ENCODE measurements around the gene INPP5K.
"Not testable (repeated sequence)": the region's sequence is repeated elsewhere in the genome, so short reads cannot be mapped to it uniquely, and the experiment has no call there.

The INPP5K gene

DNA sequence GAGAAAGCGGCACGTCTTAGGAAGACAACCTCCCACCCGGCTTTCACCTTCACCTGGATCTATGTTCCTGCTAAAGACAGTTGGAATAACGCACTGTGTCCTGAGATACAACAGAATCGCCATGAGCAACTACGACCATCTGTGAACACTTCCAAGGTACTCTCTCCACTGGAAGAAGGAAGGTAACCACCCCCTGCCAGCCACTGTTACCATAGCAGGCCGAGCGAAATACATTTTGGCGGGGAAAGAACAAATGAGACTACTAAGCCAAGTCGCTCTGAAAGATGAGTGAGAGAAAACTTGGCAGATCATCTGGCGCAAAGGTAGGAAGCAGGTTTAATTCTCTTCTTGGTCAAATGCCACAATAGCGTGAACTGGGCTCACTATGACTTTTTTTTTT lies 70.2 kb downstream of the INPP5K start:
- Histone ChIP-seq H3K4me1 (ENCODE audit: insufficient read depth, poor library complexity, severe bottlenecking) (no peaks in the 10 kb centered on the region), H3K27me3 (ENCODE audit: insufficient read depth, poor library complexity, severe bottlenecking) (no peaks in the 10 kb centered on the region), H3K27ac (ENCODE audit: poor library complexity, severe bottlenecking) (no peak overlapping the region), H3K9me3 (ENCODE audit: severe bottlenecking) (no peaks in the 10 kb centered on the region), H3K36me3 (ENCODE audit: low read depth) (peaks cover 23% of the 10 kb centered on the region), H3K4me3 (ENCODE audit: severe bottlenecking) (no peak overlapping the region)
- TF ChIP-seq, protein P1, sequence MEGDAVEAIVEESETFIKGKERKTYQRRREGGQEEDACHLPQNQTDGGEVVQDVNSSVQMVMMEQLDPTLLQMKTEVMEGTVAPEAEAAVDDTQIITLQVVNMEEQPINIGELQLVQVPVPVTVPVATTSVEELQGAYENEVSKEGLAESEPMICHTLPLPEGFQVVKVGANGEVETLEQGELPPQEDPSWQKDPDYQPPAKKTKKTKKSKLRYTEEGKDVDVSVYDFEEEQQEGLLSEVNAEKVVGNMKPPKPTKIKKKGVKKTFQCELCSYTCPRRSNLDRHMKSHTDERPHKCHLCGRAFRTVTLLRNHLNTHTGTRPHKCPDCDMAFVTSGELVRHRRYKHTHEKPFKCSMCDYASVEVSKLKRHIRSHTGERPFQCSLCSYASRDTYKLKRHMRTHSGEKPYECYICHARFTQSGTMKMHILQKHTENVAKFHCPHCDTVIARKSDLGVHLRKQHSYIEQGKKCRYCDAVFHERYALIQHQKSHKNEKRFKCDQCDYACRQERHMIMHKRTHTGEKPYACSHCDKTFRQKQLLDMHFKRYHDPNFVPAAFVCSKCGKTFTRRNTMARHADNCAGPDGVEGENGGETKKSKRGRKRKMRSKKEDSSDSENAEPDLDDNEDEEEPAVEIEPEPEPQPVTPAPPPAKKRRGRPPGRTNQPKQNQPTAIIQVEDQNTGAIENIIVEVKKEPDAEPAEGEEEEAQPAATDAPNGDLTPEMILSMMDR (IDR thresholded peaks at IDR 0.05; ENCODE audit: poor library complexity, severe bottlenecking): no peak
- no peak for ATAC-seq (ENCODE audit: low read depth)
- DNase-seq (ENCODE audit: low spot score): no peak

GRCh38 chr17:1445695-1446094 lies 70.7 kb downstream of the INPP5K start:
- not testable (repeated sequence) for ATAC-seq (ENCODE audit: low read depth); H3K4me3 ChIP-seq (ENCODE audit: severe bottlenecking); H3K4me1 ChIP-seq (ENCODE audit: insufficient read depth, poor library complexity, severe bottlenecking); H3K27me3 ChIP-seq (ENCODE audit: insufficient read depth, poor library complexity, severe bottlenecking); DNase-seq (ENCODE audit: low spot score); H3K27ac ChIP-seq (ENCODE audit: poor library complexity, severe bottlenecking); H3K9me3 ChIP-seq (ENCODE audit: severe bottlenecking)
- peaks cover 22% of the 10 kb centered on the region for H3K36me3 ChIP-seq (ENCODE audit: low read depth)
